ENCODE measurements around the gene TMEM184B. TPM values are rescaled to one million over a fixed set of nuclear protein-coding genes. Genes with fewer than 3 reads are reported as not detected.

TMEM184B gene
- total and polyA plus RNA-seq, 2 experiments from 2014 or later, result 42.2 to 95.1 TPM

GRCh38 chr22:38266120-38266519 lies 6.7 kb downstream of the TMEM184B start:
- Histone ChIP-seq H3K4me3 (no peak overlapping the region), H3K4me1 (ENCODE audit: insufficient read depth) (peaks cover 29% of the 10 kb centered on the region), H3K9me2 (ENCODE audit: insufficient read depth) (no peaks in the 10 kb centered on the region), H4K20me1 (replicated peaks; ENCODE audit: insufficient read depth) (peaks cover 62% of the 10 kb centered on the region), H3K36me3 (ENCODE audit: insufficient read depth) (no peaks in the 10 kb centered on the region), H3K79me2 (replicated peaks; ENCODE audit: insufficient read depth) (peaks cover 100% of the 10 kb centered on the region), H3K27ac (ENCODE audit: low read depth) (no peak overlapping the region), H3K4me2 (no peak overlapping the region), H3F3A (replicated peaks; ENCODE audit: low read depth) (0 out of 2 replicates have a peak, but pooled peaks cover 20% of the 10 kb centered on the region), H3K27me3 (ENCODE audit: insufficient read depth) (no peaks in the 10 kb centered on the region), H2AFZ (no peak overlapping the region)
- H3K4me1 Mint-ChIP-seq, result peaks cover 40% of the 10 kb centered on the region
- no peaks in the 10 kb centered on the region for H3K9me3 Mint-ChIP-seq
- H3K36me3 Mint-ChIP-seq (ENCODE audit: low read depth), result peaks cover 12% of the 10 kb centered on the region; the same call in 2 of the 3 replicates
- TF ChIP-seq JUNB (IDR thresholded peaks at IDR 0.05; ENCODE audit: unreplicated experiment) (no peak), ZNF462 (CRISPR knock-in tag; IDR thresholded peaks at IDR 0.05) (no peak), CREB1 (CRISPR knock-in tag; IDR thresholded peaks at IDR 0.05; ENCODE audit: low read depth) (no peak), ZNF114 (CRISPR knock-in tag; IDR thresholded peaks at IDR 0.05) (no peak), EZH2 (IDR thresholded peaks at IDR 0.05; ENCODE audit: low read depth, unreplicated experiment) (no peak), STAT1 (IDR thresholded peaks at IDR 0.05; ENCODE audit: unreplicated experiment) (no peak), POLR2AphosphoS5 (IDR thresholded peaks at IDR 0.05; ENCODE audit: low read depth) (no peak), REST (IDR thresholded peaks at IDR 0.05; ENCODE audit: unreplicated experiment) (no peak)
- ATAC-seq (no peak), DNase-seq (ENCODE audit: low spot score) (no peak)
- H3K27me3 Mint-ChIP-seq (ENCODE audit: insufficient read depth, low read depth, poor library complexity), result peaks cover 3% of the 10 kb centered on the region
- no peak overlapping the region for H3K27ac Mint-ChIP-seq
- H3K4me3 Mint-ChIP-seq, result no peak overlapping the region

Measured in GM23338 (cell line).